Esophagus squamous epithelium (tissue), 5 donors: ENCODE data around the gene MYCT1. TPM values are rescaled to one million over a fixed set of nuclear protein-coding genes. Genes with fewer than 3 reads are reported as not detected.

ENCODE experiments used
- DNase-seq: peaks from one replicate; lab custom pipeline; 2025; lab: John Stamatoyannopoulos, UW
- H3K27ac ChIP-seq, 4 donors: fragments of 200-600 bp; sonication (generic); one replicate each; pipeline ENCODE4 v1.5.1; 2016 to 2019; ENCODE audit warnings: mild to moderate bottlenecking in 1 of 4
- H3K27me3 ChIP-seq, 4 donors: fragments of 200-600 bp; sonication (generic); 1 replicate in 3 of 4; 2 replicates in 1 of 4; pipeline versions ENCODE4 v1.5.1 to v1.6.0; 2017 to 2021; ENCODE audit warnings: antibody characterized with exemption in 1 of 4
- H3K36me3 ChIP-seq, 3 donors: fragments of 200-600 bp; sonication (generic); one replicate each; pipeline ENCODE4 v1.5.1; 2016 to 2019
- H3K4me1 ChIP-seq, 3 donors: fragments of 200-600 bp; sonication (generic); one replicate each; pipeline ENCODE4 v1.5.1; 2017 to 2019
- H3K4me3 ChIP-seq, 4 donors: fragments of 200-600 bp; sonication (generic); 1 replicate in 3 of 4; 2 replicates in 1 of 4; pipeline ENCODE4 v1.5.1; 2016 to 2019; ENCODE audit warnings: mild to moderate bottlenecking in 2 of 4, moderate library complexity in 1 of 4
- H3K9me3 ChIP-seq, 3 donors: fragments of 200-600 bp; sonication (generic); one replicate each; pipeline ENCODE4 v1.5.1; 2016 to 2019
- POLR2A ChIP-seq, 4 donors: fragments of 450-650 bp; IDR thresholded peaks; one replicate each; pipeline ENCODE4 v1.6.1; 2017; ENCODE audit warnings: antibody characterized with exemption in 4 of 4, mild to moderate bottlenecking in 4 of 4, moderate library complexity in 3 of 4
- WGBS, 2 donors: methylation state at CpG; one replicate each; pipeline ENCODE4 v1.1.5; 2018; 5-methylcytosine and 5-hydroxymethylcytosine counted together
- intact Hi-C: fragments of 100-400 bp; cut with DNase I; formaldehyde crosslinking; loops from one replicate; pipeline ENCODE4 v1.15.0; 2022
- total RNA-seq, 4 donors: library from RNA; depleted of rRNA; stranded (reverse); fragments of >200 nt; gene quantifications; one replicate each; pipeline ENCODE4 v1.1.0, GENCODE V29; 2016
- TF ChIP-seq, protein P1 (sequence below), 6 experiments: fragments of 450-650 bp in 4 of 6; fragments of 200-600 bp in 2 of 6; sonication (generic) in 2 of 6; IDR thresholded peaks; one replicate each; pipeline ENCODE4 v1.5.1; 2016 to 2019; ENCODE audit warnings: antibody characterized with exemption in 6 of 6, mild to moderate bottlenecking in 4 of 6, moderate library complexity in 4 of 6
- donor health status: DM: yes; HTN: yes; CAD: no.

The MYCT1 gene
- total RNA-seq: 1 to 10 TPM in 3 of 4 donors, under 1 TPM in 1; 0.53 to 7.8 (median 2.6) TPM

DNA sequence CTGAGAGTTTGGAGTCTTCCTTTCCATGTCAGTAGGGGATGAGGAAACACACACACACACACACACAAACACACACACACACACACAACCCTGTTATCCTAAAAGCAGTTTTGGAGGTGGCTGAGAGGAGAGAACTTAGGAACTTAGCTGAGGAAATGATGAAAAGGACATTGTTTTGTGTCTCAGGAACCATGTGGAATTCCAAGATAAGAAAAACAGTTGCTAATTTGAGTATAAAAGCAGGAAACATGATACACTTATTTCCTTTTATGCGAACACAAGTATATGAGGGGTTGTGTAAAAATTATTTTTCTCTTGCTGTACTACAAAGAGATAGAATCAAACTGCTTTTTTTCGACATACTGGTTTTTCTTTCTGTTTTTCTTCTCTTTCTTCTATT, at the start of gene MYCT1:
Gene MYCT1 (plus strand): TSS at position 264 of the 400 bp plus-strand sequence. CDS start 6 bp downstream, at position 270.
- Histone ChIP-seq H3K4me3 (peak within 1 kb of the TSS in 3 of 4 donors; percentile 14 to 46 (median 27)), H3K27ac (peak within 1 kb of the TSS in 3 of 4 donors; percentile 31 to 65 (median 33)), H3K27me3 (no peaks in the 10 kb centered on the region), H3K9me3 (no peaks in the 10 kb centered on the region), H3K36me3 (no peaks in the 10 kb centered on the region), H3K4me1 (no peaks in the 10 kb centered on the region)
- TF ChIP-seq, protein P1, sequence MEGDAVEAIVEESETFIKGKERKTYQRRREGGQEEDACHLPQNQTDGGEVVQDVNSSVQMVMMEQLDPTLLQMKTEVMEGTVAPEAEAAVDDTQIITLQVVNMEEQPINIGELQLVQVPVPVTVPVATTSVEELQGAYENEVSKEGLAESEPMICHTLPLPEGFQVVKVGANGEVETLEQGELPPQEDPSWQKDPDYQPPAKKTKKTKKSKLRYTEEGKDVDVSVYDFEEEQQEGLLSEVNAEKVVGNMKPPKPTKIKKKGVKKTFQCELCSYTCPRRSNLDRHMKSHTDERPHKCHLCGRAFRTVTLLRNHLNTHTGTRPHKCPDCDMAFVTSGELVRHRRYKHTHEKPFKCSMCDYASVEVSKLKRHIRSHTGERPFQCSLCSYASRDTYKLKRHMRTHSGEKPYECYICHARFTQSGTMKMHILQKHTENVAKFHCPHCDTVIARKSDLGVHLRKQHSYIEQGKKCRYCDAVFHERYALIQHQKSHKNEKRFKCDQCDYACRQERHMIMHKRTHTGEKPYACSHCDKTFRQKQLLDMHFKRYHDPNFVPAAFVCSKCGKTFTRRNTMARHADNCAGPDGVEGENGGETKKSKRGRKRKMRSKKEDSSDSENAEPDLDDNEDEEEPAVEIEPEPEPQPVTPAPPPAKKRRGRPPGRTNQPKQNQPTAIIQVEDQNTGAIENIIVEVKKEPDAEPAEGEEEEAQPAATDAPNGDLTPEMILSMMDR (IDR thresholded peaks at IDR 0.05): no peak
- no peak for TF ChIP-seq POLR2A (IDR thresholded peaks at IDR 0.05)
- no peak for DNase-seq
- intact Hi-C loops: no loop called here
- 49 to 53% methylated on average over 2 of the region's 2 CpGs for WGBS, 2 donors

- 65 to 68% methylated on average over 2 of the region's 2 CpGs for whole genome bisulfite sequencing, 2 donors
- Histone ChIP-seq H3K27ac (no peak overlapping the region), H3K4me1 (peaks cover 0 to 2% (median 0%) of the 10 kb centered on the region in 3 donors), H3K4me3 (no peak overlapping the region), H3K9me3 (no peaks in the 10 kb centered on the region), H3K27me3 (no peaks in the 10 kb centered on the region), H3K36me3 (no peaks in the 10 kb centered on the region)
- intact Hi-C loops: no loop called here
- no peak for DNase-seq
- no peak for TF ChIP-seq POLR2A (IDR thresholded peaks at IDR 0.05)
- TF ChIP-seq, protein P1 (IDR thresholded peaks at IDR 0.05): no peak
These were observed 49.6 kb upstream of the MYCT1 start for GRCh38 chr6:152648105-152648504.

DNA sequence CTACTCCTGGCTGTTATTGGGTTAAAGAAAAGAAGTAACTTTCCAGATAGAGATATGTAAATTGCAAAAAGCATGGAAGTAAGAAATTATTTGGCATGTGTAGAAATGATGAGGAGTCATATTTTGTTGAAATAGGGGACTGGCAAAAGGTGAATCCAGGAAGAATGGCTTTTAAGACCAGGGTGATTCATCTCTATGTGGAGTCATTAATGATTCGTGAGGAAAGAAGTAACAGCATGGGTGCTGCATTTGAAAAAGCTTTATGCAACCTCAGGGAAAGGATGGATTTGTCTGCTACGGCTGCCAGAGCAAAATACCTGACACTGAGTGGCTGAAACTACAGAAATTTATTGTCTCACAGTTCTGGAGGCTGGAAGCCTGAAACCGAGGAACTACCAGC, 45.7 kb upstream of the MYCT1 start:
- no peak overlapping the region for H3K27ac ChIP-seq
- no peaks in the 10 kb centered on the region for H3K9me3 ChIP-seq
- 53 to 58% methylated on average over 3 of the region's 3 CpGs for WGBS, 2 donors
- no peak for TF ChIP-seq POLR2A (IDR thresholded peaks at IDR 0.05)
- TF ChIP-seq, protein P1 (IDR thresholded peaks at IDR 0.05): no peak
- no peak overlapping the region for H3K4me3 ChIP-seq
- DNase-seq: no peak
- H3K27me3 ChIP-seq: no peaks in the 10 kb centered on the region
- peaks cover 0 to 2% (median 0%) of the 10 kb centered on the region in 3 donors for H3K4me1 ChIP-seq
- no peaks in the 10 kb centered on the region for H3K36me3 ChIP-seq
- intact Hi-C loops: no loop called here

GRCh38 chr6:152661776-152662175, 35.9 kb upstream of the MYCT1 start:
- no peaks in the 10 kb centered on the region for H3K27me3 ChIP-seq
- no peaks in the 10 kb centered on the region for H3K9me3 ChIP-seq
- H3K27ac ChIP-seq: no peak overlapping the region
- WGBS, 2 donors: 90 to 94% methylated on average over 3 of the region's 3 CpGs
- DNase-seq: no peak
- no peak for TF ChIP-seq POLR2A (IDR thresholded peaks at IDR 0.05)
- TF ChIP-seq, protein P1 (IDR thresholded peaks at IDR 0.05): no peak
- H3K4me3 ChIP-seq: no peak overlapping the region
- no peaks in the 10 kb centered on the region for H3K4me1 ChIP-seq
- no peaks in the 10 kb centered on the region for H3K36me3 ChIP-seq
- intact Hi-C loops: no loop called here

- no peak for TF ChIP-seq POLR2A (IDR thresholded peaks at IDR 0.05)
- TF ChIP-seq, protein P1 (IDR thresholded peaks at IDR 0.05): peak in 4 of 6 experiments; percentile 16 to 41 (median 32)
- H3K4me1 ChIP-seq: no peaks in the 10 kb centered on the region
These were observed 27.8 kb upstream of the MYCT1 start for GRCh38 chr6:152669895-152670294.

More at GRCh38 chr6:152669895-152670294, 27.8 kb upstream of the MYCT1 start:
- no peaks in the 10 kb centered on the region for H3K36me3 ChIP-seq
- intact Hi-C loops: no loop called here
- H3K9me3 ChIP-seq: no peaks in the 10 kb centered on the region
- no peaks in the 10 kb centered on the region for H3K27me3 ChIP-seq
- no peak overlapping the region for H3K27ac ChIP-seq
- H3K4me3 ChIP-seq: no peak overlapping the region
- no peak for DNase-seq
- 18 to 27% methylated on average over 1 of the region's 1 CpG for WGBS, 2 donors
